Hepatocyte (in vitro differentiated cells): ENCODE measurements around the gene DTNBP1.

ENCODE experiments used
- EZH2 ChIP-seq: fragments of 200-600 bp; sonication (generic); IDR thresholded peaks from 2 replicates; pipeline ENCODE4 v1.6.1; 2016; ENCODE audit warnings: antibody characterized with exemption, mild to moderate bottlenecking, borderline replicate concordance
- EZH2phosphoT487 ChIP-seq: fragments of 200-600 bp; sonication (generic); IDR thresholded peaks from one replicate; pipeline ENCODE4 v1.6.1; 2018; ENCODE audit warnings: antibody characterized with exemption, mild to moderate bottlenecking, low read depth, moderate library complexity; ENCODE audit not compliant: unreplicated experiment, severe bottlenecking
- TF ChIP-seq, protein P1 (sequence below): fragments of 200-600 bp; sonication (generic); IDR thresholded peaks from 2 replicates; pipeline ENCODE4 v1.5.1; 2016; ENCODE audit warnings: antibody characterized with exemption, mild to moderate bottlenecking; ENCODE audit not compliant: poor library complexity

GRCh38 chr6:15574023-15574422 lies 88.8 kb downstream of the DTNBP1 start:
- TF ChIP-seq, protein P1, sequence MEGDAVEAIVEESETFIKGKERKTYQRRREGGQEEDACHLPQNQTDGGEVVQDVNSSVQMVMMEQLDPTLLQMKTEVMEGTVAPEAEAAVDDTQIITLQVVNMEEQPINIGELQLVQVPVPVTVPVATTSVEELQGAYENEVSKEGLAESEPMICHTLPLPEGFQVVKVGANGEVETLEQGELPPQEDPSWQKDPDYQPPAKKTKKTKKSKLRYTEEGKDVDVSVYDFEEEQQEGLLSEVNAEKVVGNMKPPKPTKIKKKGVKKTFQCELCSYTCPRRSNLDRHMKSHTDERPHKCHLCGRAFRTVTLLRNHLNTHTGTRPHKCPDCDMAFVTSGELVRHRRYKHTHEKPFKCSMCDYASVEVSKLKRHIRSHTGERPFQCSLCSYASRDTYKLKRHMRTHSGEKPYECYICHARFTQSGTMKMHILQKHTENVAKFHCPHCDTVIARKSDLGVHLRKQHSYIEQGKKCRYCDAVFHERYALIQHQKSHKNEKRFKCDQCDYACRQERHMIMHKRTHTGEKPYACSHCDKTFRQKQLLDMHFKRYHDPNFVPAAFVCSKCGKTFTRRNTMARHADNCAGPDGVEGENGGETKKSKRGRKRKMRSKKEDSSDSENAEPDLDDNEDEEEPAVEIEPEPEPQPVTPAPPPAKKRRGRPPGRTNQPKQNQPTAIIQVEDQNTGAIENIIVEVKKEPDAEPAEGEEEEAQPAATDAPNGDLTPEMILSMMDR = no peak
- no peak for TF ChIP-seq EZH2phosphoT487
- TF ChIP-seq EZH2 = no peak
